ENCODE results near the gene ACYP2.
A peak's percentile ranks its signal among the peaks of the same experiment; 100 is the strongest.
"Not testable (repeated sequence)": the region's sequence is repeated elsewhere in the genome, so short reads cannot be mapped to it uniquely, and the experiment has no call there.

Gene ACYP2

DNA sequence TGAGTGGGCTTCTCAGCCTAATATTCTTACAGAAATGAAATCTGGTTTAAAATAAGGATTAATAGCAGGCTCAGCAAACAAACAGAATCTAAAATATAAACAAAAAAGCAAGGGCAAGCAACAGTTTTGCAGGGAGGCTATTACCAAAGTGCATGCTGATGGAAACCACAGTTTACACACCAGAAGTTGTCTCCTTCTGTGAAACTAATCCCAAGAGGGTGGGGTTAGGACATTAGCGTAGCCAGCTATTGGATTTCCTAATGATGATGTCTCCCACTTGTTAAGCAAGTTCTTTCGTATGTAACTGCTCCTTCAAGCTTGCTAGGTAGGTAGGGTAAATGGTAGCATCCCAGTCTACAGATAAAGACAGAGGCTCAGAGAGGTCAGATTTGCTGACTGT, 205.6 kb downstream of the ACYP2 start:
- Histone ChIP-seq H3K36me3 (ENCODE audit: insufficient read depth, low read length) (no peaks in the 10 kb centered on the region), H3K79me2 (ENCODE audit: insufficient read depth, low read length) (no peaks in the 10 kb centered on the region), H3K9ac (ENCODE audit: low read depth, low read length, poor library complexity, severe bottlenecking) (no peak overlapping the region), H3K9me3 (ENCODE audit: insufficient read depth, low read depth, low read length) (0 out of 2 replicates have a peak, but pooled peaks cover 6% of the 10 kb centered on the region), H3F3A (ENCODE audit: low read depth) (no peaks in the 10 kb centered on the region), H2AFZ (ENCODE audit: low read length) (no peak overlapping the region), H3K4me2 (ENCODE audit: low read depth, low read length, poor library complexity, severe bottlenecking) (no peak overlapping the region), H3K9me2 (replicated peaks; ENCODE audit: low read depth, low read length) (no peaks in the 10 kb centered on the region), H3K27me3 (ENCODE audit: insufficient read depth, low read length, poor library complexity, severe bottlenecking) (no peaks in the 10 kb centered on the region), H3K4me1 (ENCODE audit: insufficient read depth, low read length, poor library complexity, severe bottlenecking) (no peaks in the 10 kb centered on the region), H3K4me3 (ENCODE audit: low read length, poor library complexity, severe bottlenecking) (no peak overlapping the region), H4K20me1 (ENCODE audit: insufficient read depth, low read length, poor library complexity, severe bottlenecking) (no peaks in the 10 kb centered on the region)
- no peak for TF ChIP-seq EZH2phosphoT487 (IDR thresholded peaks at IDR 0.05; ENCODE audit: borderline replicate concordance)

- not testable (repeated sequence) for H4K20me1 ChIP-seq (ENCODE audit: insufficient read depth, low read length, poor library complexity, severe bottlenecking); H3F3A ChIP-seq (ENCODE audit: low read depth); H3K4me2 ChIP-seq (ENCODE audit: low read depth, low read length, poor library complexity, severe bottlenecking); H3K27me3 ChIP-seq (ENCODE audit: insufficient read depth, low read length, poor library complexity, severe bottlenecking); H3K4me1 ChIP-seq (ENCODE audit: insufficient read depth, low read length, poor library complexity, severe bottlenecking); H3K9me3 ChIP-seq (ENCODE audit: insufficient read depth, low read depth, low read length); H3K9me2 ChIP-seq (replicated peaks; ENCODE audit: low read depth, low read length); H3K4me3 ChIP-seq (ENCODE audit: low read length, poor library complexity, severe bottlenecking); H3K36me3 ChIP-seq (ENCODE audit: insufficient read depth, low read length); H2AFZ ChIP-seq (ENCODE audit: low read length); H3K79me2 ChIP-seq (ENCODE audit: insufficient read depth, low read length); H3K9ac ChIP-seq (ENCODE audit: low read depth, low read length, poor library complexity, severe bottlenecking)
These were observed 209.1 kb downstream of the ACYP2 start for GRCh38 chr2:54324517-54324916.

DNA sequence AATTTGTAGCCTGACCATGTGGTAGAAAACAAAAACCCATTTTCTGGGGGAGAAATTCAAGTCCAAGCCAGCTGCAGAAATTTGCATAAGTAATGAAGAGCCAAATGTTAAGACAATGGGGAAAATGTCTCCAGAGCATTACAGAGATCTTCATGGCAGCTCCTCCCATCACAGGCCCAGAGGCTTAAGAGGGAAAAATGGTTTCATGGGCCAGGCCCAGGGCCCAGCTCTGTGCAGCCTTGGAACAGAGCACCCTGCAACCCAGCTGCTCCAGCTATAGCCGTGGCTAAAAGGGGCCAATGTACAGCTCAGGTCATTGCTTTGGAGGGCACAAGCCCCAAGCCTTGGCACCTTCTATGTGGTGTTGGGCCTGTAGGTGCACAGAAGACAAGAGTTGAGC, 209.7 kb downstream of the ACYP2 start:
- H2AFZ ChIP-seq (ENCODE audit: low read length), result no peak overlapping the region
- 0 out of 2 replicates have a peak, but pooled peaks cover 6% of the 10 kb centered on the region for H3K9me3 ChIP-seq (ENCODE audit: insufficient read depth, low read depth, low read length)
- no peaks in the 10 kb centered on the region for H3K9me2 ChIP-seq (replicated peaks; ENCODE audit: low read depth, low read length)
- TF ChIP-seq, protein P1, sequence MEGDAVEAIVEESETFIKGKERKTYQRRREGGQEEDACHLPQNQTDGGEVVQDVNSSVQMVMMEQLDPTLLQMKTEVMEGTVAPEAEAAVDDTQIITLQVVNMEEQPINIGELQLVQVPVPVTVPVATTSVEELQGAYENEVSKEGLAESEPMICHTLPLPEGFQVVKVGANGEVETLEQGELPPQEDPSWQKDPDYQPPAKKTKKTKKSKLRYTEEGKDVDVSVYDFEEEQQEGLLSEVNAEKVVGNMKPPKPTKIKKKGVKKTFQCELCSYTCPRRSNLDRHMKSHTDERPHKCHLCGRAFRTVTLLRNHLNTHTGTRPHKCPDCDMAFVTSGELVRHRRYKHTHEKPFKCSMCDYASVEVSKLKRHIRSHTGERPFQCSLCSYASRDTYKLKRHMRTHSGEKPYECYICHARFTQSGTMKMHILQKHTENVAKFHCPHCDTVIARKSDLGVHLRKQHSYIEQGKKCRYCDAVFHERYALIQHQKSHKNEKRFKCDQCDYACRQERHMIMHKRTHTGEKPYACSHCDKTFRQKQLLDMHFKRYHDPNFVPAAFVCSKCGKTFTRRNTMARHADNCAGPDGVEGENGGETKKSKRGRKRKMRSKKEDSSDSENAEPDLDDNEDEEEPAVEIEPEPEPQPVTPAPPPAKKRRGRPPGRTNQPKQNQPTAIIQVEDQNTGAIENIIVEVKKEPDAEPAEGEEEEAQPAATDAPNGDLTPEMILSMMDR (conservative IDR thresholded peaks at IDR 0.05; ENCODE audit: low read length), result no peak
- TF ChIP-seq EZH2phosphoT487 (IDR thresholded peaks at IDR 0.05; ENCODE audit: borderline replicate concordance), result no peak
- H3K27me3 ChIP-seq (ENCODE audit: insufficient read depth, low read length, poor library complexity, severe bottlenecking), result peaks cover 13% of the 10 kb centered on the region
- H4K20me1 ChIP-seq (ENCODE audit: insufficient read depth, low read length, poor library complexity, severe bottlenecking), result no peaks in the 10 kb centered on the region
- no peak overlapping the region for H3K4me3 ChIP-seq (ENCODE audit: low read length, poor library complexity, severe bottlenecking)
- no peaks in the 10 kb centered on the region for H3K79me2 ChIP-seq (ENCODE audit: insufficient read depth, low read length)
- no peaks in the 10 kb centered on the region for H3K36me3 ChIP-seq (ENCODE audit: insufficient read depth, low read length)
- peaks cover 5% of the 10 kb centered on the region for H3K4me1 ChIP-seq (ENCODE audit: insufficient read depth, low read length, poor library complexity, severe bottlenecking)
- no peak overlapping the region for H3K9ac ChIP-seq (ENCODE audit: low read depth, low read length, poor library complexity, severe bottlenecking)
- H3F3A ChIP-seq (ENCODE audit: low read depth), result no peaks in the 10 kb centered on the region
- H3K4me2 ChIP-seq (ENCODE audit: low read depth, low read length, poor library complexity, severe bottlenecking), result no peak overlapping the region

DNA sequence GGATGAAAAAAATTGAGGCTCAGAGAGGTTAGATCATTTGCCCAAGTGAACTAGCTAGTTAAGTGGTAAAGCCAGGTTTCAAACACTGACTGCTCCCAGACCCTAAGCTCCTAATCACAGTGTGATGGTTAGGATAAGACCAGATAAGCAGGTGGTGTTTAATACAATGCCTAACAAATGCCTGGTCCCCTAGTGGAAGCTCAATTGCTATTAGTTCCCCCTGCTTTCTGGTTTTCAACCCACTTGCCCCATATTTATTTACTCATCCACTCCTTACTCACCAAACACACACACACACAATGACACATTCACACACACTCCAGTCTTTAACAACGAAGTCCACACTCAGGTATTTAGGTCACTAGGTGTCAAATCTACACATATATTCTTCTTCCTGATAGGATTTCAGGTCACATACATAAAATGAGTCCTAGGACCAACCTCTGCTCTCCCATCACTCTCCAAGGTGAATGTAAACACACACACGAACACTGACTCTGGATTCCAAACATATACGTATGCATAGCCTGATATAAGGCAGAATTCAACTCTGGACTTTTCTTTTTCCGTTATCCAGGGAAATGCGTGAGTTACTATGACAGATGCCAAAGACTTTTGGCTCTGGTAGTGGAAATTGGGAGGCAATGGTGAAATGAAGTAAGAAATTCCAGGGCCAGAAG, 214.2 kb downstream of the ACYP2 start:
- H3K27me3 ChIP-seq (ENCODE audit: insufficient read depth, low read length, poor library complexity, severe bottlenecking), result peaks cover 14% of the 10 kb centered on the region
- H3K4me3 ChIP-seq (ENCODE audit: low read length, poor library complexity, severe bottlenecking), result peak overlapping the region; percentile 76
- peaks cover 7% of the 10 kb centered on the region for H3K4me1 ChIP-seq (ENCODE audit: insufficient read depth, low read length, poor library complexity, severe bottlenecking)
- no peaks in the 10 kb centered on the region for H3K79me2 ChIP-seq (ENCODE audit: insufficient read depth, low read length)
- TF ChIP-seq, protein P1 (conservative IDR thresholded peaks at IDR 0.05; ENCODE audit: low read length), result no peak
- peak overlapping the region; percentile 84 for H3K4me2 ChIP-seq (ENCODE audit: low read depth, low read length, poor library complexity, severe bottlenecking)
- no peaks in the 10 kb centered on the region for H3K36me3 ChIP-seq (ENCODE audit: insufficient read depth, low read length)
- H3K9me3 ChIP-seq (ENCODE audit: insufficient read depth, low read depth, low read length), result 0 out of 2 replicates have a peak, but pooled peaks cover 6% of the 10 kb centered on the region
- no peaks in the 10 kb centered on the region for H3K9me2 ChIP-seq (replicated peaks; ENCODE audit: low read depth, low read length)
- H4K20me1 ChIP-seq (ENCODE audit: insufficient read depth, low read length, poor library complexity, severe bottlenecking), result no peaks in the 10 kb centered on the region
- peak overlapping the region; percentile 69 for H3K9ac ChIP-seq (ENCODE audit: low read depth, low read length, poor library complexity, severe bottlenecking)
- no peaks in the 10 kb centered on the region for H3F3A ChIP-seq (ENCODE audit: low read depth)
- H2AFZ ChIP-seq (ENCODE audit: low read length), result peak overlapping the region; percentile 95
